Right renal pelvis (tissue), 4 donors: ENCODE data around the gene ARHGAP10. TPM values are rescaled to one million over a fixed set of nuclear protein-coding genes. Genes with fewer than 3 reads are reported as not detected.

ENCODE experiments used
- DNase-seq, 4 donors: peaks; one replicate each; pipeline ENCODE4 v3.0.0-alpha.2; 2013; ENCODE audit warnings: low read depth in 4 of 4, low spot score in 3 of 4, missing footprints in 1 of 4
- polyA plus RNA-seq, 4 donors: library from polyadenylated mRNA; unstranded; fragments of 120-200 nt; gene quantifications; one replicate each; pipeline ENCODE4 v1.2.1, GENCODE V29; 2013; ENCODE audit not compliant: insufficient read length in 4 of 4

ARHGAP10 gene
- polyA plus RNA-seq, 4 donors, result 19.2 to 21.2 (median 19.8) TPM

- no peak for DNase-seq
Observed at GRCh38 chr4:148057516-148057915, 325.6 kb downstream of the ARHGAP10 start.

GRCh38 chr4:148057984-148058859, 326.3 kb downstream of the ARHGAP10 start:
- DNase-seq, result no peak

- DNase-seq, result no peak
Observed at GRCh38 chr4:148059617-148060180, 327.8 kb downstream of the ARHGAP10 start.

GRCh38 chr4:148060264-148061140, 328.6 kb downstream of the ARHGAP10 start:
- DNase-seq, result no peak

GRCh38 chr4:148061141-148061481, 329.2 kb downstream of the ARHGAP10 start:
- no peak for DNase-seq

GRCh38 chr4:148061795-148062194, 329.9 kb downstream of the ARHGAP10 start:
- DNase-seq, result no peak

GRCh38 chr4:148062301-148062950, 330.5 kb downstream of the ARHGAP10 start:
- DNase-seq, result no peak

GRCh38 chr4:148064451-148064850, 332.6 kb downstream of the ARHGAP10 start:
- DNase-seq, result no peak

GRCh38 chr4:148065075-148065474, 333.2 kb downstream of the ARHGAP10 start:
- DNase-seq, result no peak

GRCh38 chr4:148067301-148067916, 335.5 kb downstream of the ARHGAP10 start:
- no peak for DNase-seq

- no peak for DNase-seq
Observed at GRCh38 chr4:148068065-148068911, 336.4 kb downstream of the ARHGAP10 start.

- no peak for DNase-seq
Observed at GRCh38 chr4:148069086-148069894, 337.4 kb downstream of the ARHGAP10 start.

- DNase-seq, result no peak
Observed at GRCh38 chr4:148069895-148070178, 337.9 kb downstream of the ARHGAP10 start.

GRCh38 chr4:148071009-148071408, 339.1 kb downstream of the ARHGAP10 start:
- no peak for DNase-seq

- no peak for DNase-seq
Observed at GRCh38 chr4:148072789-148073188, 340.9 kb downstream of the ARHGAP10 start.

- no peak for DNase-seq
Observed at GRCh38 chr4:148073349-148073748, 341.5 kb downstream of the ARHGAP10 start.

GRCh38 chr4:148074462-148074861, 342.6 kb downstream of the ARHGAP10 start:
- DNase-seq, result no peak

- DNase-seq, result no peak
Observed at GRCh38 chr4:148075438-148075837, 343.6 kb downstream of the ARHGAP10 start.

GRCh38 chr4:148076964-148077363, 345.1 kb downstream of the ARHGAP10 start:
- DNase-seq, result no peak
